ENCODE results near the gene CERS1.

CERS1 gene

DNA sequence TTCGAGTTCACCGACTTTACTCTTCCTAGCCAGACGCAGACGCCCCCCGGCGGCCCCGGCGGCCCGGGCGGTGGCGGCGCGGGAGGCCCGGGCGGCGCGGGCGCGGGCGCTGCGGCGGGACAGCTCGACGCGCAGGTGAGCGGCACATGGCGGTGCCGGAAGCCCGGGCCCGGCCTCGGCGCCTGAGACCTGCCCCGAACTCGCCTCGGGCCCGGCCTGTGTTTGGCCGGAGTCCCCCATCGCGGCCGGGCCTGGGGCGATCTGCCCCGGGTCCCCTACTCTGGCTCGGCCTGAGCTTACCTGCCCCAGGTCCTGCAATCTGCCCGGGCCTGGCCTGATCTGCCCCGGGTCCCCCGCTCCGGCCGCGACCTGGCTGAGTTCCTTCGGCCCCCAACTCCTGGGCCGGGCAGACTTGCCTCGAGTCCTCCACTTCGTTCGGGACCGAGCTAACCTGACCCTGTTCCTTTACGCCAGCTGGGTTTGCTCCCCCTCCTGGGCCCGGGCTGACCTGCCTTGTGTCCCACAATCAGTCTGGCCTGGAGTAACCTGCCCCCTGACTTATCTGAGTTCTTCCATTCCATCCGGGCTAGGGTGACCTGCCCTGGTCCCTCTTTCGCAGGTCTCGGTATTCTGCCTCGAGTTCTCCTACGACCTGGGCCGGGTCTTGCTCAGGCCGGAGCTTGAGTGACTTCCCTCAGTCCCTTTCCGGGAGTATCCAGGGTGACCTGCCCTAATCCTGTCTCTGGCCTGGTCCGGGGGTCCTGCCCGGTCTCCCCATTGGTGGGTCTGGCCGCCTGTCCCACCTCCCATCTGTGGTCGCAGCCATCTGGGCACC, 63.4 kb downstream of the CERS1 start:
- DNase-seq = no peak

DNA sequence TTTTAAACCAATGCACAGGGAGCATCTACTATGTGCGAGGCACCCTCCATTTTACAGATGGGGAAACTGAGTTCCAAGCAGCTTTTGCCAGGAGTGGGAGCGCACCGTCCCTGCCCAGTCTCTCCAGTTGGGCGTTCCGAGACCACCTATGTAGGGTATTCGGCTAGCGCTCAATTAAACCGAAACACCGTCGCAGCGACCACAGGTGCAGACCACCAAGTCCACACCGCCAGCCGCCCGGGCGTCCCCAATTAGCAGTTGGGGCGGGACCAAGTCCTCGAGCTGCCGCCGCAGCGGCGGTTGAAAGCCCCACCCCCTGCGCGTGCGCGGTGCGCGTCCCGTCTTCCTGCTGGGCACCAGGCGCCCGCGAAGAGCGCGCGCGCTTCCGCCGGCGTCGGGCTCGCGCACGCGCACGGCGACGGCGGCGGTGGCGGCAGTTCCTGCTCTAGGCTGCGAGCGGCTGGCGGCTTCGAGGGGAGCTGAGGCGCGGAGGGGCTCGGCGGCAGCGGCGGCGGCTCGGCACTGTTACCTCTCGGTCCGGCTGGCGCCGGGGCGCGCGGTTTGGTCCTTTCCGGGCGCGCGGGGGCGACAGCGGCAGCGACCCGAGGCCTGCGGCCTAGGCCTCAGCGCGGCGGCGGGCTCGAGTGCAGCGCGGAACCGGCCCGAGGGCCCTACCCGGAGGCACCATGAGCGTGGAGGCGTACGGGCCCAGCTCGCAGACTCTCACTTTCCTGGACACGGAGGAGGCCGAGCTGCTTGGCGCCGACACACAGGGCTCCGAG, 64.2 kb downstream of the CERS1 start, which contains the start of gene UPF1:
Gene UPF1 (plus strand): TSS at position 436 of the 782 bp plus-strand sequence. CDS start 251 bp downstream, at position 687.
- DNase-seq = peak; percentile 84 to 86

DNA sequence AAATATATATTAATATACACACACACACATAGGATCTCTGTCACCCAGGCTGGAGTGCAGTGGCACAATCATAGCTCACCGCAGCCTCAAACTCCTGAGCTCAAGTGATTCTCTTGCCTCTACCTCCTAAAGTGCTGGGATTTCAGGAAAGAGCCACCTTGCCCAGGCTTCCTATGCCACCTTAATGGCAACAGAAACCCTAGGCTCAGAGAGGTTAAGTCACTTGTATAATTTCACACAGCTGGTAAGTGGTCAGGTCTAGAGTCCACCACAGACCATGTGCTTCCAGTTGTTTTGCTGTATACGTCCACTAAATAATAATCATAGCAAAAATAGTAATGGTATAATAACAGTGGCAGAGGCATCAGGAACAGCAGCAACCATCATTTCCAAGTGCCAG, 65.5 kb downstream of the CERS1 start:
- no peak for DNase-seq

DNA sequence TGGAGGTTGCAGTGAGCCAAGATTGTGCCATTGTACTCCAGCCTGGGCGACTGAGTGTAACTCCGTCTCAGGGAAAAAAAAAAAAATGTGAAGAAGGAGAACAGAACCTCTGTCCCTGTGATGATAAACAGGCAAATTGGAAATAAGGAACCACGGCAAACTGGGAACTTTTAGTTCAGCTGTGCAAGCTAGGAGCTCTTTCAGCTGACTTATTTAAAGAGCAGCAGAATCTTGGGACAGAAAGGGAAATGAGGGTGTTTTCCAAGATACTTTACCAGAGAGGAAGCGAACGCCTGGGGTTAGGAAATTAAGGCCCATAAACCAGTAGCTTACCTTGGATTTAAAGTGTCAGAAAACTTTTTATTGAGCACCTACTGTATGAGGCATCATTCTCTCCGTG, 67.2 kb downstream of the CERS1 start:
- no peak for DNase-seq
